ENCODE data around the gene SRRM4. TPM values are rescaled to one million over a fixed set of nuclear protein-coding genes. Genes with fewer than 3 reads are reported as not detected.
"Not testable (repeated sequence)": the region's sequence is repeated elsewhere in the genome, so short reads cannot be mapped to it uniquely, and the experiment has no call there.

The SRRM4 gene
- not detected for total RNA-seq

GRCh38 chr12:118981285-118982211 is at the start of gene SRRM4:
SRRM4 (plus strand) TSS chr12:118981541; CDS start chr12:118981883, 342 bp downstream.
- no peak for DNase-seq (ENCODE audit: low spot score)

GRCh38 chr12:118946256-118946655 is 35.1 kb upstream of the SRRM4 start:
- no peak for DNase-seq (ENCODE audit: low spot score)

- no peak for DNase-seq (ENCODE audit: low spot score)
These were observed 22.8 kb upstream of the SRRM4 start for GRCh38 chr12:118958520-118958919.

GRCh38 chr12:118959348-118959747 is 22.0 kb upstream of the SRRM4 start:
- DNase-seq (ENCODE audit: low spot score), result no peak

GRCh38 chr12:118959985-118960560 is 21.3 kb upstream of the SRRM4 start:
- DNase-seq (ENCODE audit: low spot score), result no peak

GRCh38 chr12:118960865-118961264 is 20.5 kb upstream of the SRRM4 start:
- DNase-seq (ENCODE audit: low spot score), result no peak

GRCh38 chr12:118964988-118965387 is 16.4 kb upstream of the SRRM4 start:
- DNase-seq (ENCODE audit: low spot score), result no peak

GRCh38 chr12:118970856-118971255 is 10.5 kb upstream of the SRRM4 start:
- DNase-seq (ENCODE audit: low spot score), result no peak

GRCh38 chr12:118972982-118973381 is 8.4 kb upstream of the SRRM4 start:
- DNase-seq (ENCODE audit: low spot score), result no peak

GRCh38 chr12:118979763-118980406 is 1.5 kb upstream of the SRRM4 start:
- no peak for DNase-seq (ENCODE audit: low spot score)

GRCh38 chr12:118980407-118981014 is 830 bp upstream of the SRRM4 start:
- no peak for DNase-seq (ENCODE audit: low spot score)

- no peak for DNase-seq (ENCODE audit: low spot score)
These were observed 961 bp downstream of the SRRM4 start for GRCh38 chr12:118982302-118982701.

GRCh38 chr12:118982984-118983761 is 1.8 kb downstream of the SRRM4 start:
- DNase-seq (ENCODE audit: low spot score), result no peak

GRCh38 chr12:118984161-118984943 is 3.0 kb downstream of the SRRM4 start:
- DNase-seq (ENCODE audit: low spot score), result no peak

- no peak for DNase-seq (ENCODE audit: low spot score)
These were observed 4.7 kb downstream of the SRRM4 start for GRCh38 chr12:118986050-118986449.

- DNase-seq (ENCODE audit: low spot score), result no peak
These were observed 17.8 kb downstream of the SRRM4 start for GRCh38 chr12:118999107-118999506.

GRCh38 chr12:119005085-119005484 is 23.7 kb downstream of the SRRM4 start:
- no peak for DNase-seq (ENCODE audit: low spot score)

- DNase-seq (ENCODE audit: low spot score), result no peak
These were observed 24.6 kb downstream of the SRRM4 start for GRCh38 chr12:119005913-119006312.

- no peak for DNase-seq (ENCODE audit: low spot score)
These were observed 25.4 kb downstream of the SRRM4 start for GRCh38 chr12:119006746-119007145.

GRCh38 chr12:119008273-119008672 is 26.9 kb downstream of the SRRM4 start:
- not testable (repeated sequence) for DNase-seq (ENCODE audit: low spot score)

All from ureter (tissue), 1 donor.